SK-N-SH treated with all-trans-retinoic acid at 6 μM for 48 hours (cell line): ENCODE data around the gene WDR19.

Source experiments
- ATAC-seq: fragments of 200-7000 bp; cut with Tn5 transposase; 3 replicates; pipeline ENCODE4 v1.9.1; 2020; ENCODE audit warnings: mild to moderate bottlenecking, moderate library complexity
- ARNTL ChIP-seq: fragments of 450-650 bp; formaldehyde crosslinking; IDR thresholded peaks from 2 replicates; pipeline ENCODE4 v1.5.0; 2020; ENCODE audit warnings: low read depth, mild to moderate bottlenecking, moderate library complexity, borderline replicate concordance
- BACH2 ChIP-seq: fragments of 250-450 bp; sonication (Bioruptor Pico); IDR thresholded peaks from 2 replicates; pipeline ENCODE4 v1.9.0; 2021; ENCODE audit warnings: mild to moderate bottlenecking, borderline replicate concordance
- CSDC2 ChIP-seq: fragments of 250-450 bp; sonication (Bioruptor Pico); IDR thresholded peaks from 2 replicates; pipeline ENCODE4 v1.5.0; 2020; ENCODE audit warnings: mild to moderate bottlenecking, moderate library complexity
- ESRRG ChIP-seq: fragments of 250-450 bp; sonication (Bioruptor Pico); IDR thresholded peaks from 2 replicates; pipeline ENCODE4 v1.6.1; 2021; ENCODE audit warnings: mild to moderate bottlenecking
- GLIS3 ChIP-seq: fragments of 250-450 bp; sonication (Bioruptor Pico); IDR thresholded peaks from 2 replicates; pipeline ENCODE4 v1.5.0; 2020; ENCODE audit warnings: mild to moderate bottlenecking, moderate library complexity
- ISL1 ChIP-seq: fragments of 250-450 bp; sonication (Bioruptor Pico); IDR thresholded peaks from 2 replicates; pipeline ENCODE4 v2.1.2; 2022; ENCODE audit warnings: mild to moderate bottlenecking, moderate library complexity
- OSR1 ChIP-seq: fragments of 250-450 bp; sonication (Bioruptor Pico); IDR thresholded peaks from 2 replicates; pipeline ENCODE4 v1.8.0; 2022; ENCODE audit warnings: moderate library complexity, mild to moderate bottlenecking, inconsistent platforms
- PPARA ChIP-seq: fragments of 250-450 bp; sonication (Bioruptor Pico); IDR thresholded peaks from 2 replicates; pipeline ENCODE4 v1.5.0; 2020; ENCODE audit warnings: mild to moderate bottlenecking, borderline replicate concordance
- SNAI2 ChIP-seq: fragments of 250-450 bp; sonication (Bioruptor Pico); IDR thresholded peaks from 2 replicates; pipeline ENCODE4 v1.5.0; 2020; ENCODE audit warnings: mild to moderate bottlenecking, moderate library complexity
- TCF4 ChIP-seq: fragments of 250-450 bp; sonication (Bioruptor Pico); IDR thresholded peaks from 2 replicates; pipeline ENCODE4 v1.8.0; 2021; ENCODE audit warnings: mild to moderate bottlenecking, moderate library complexity, borderline replicate concordance
- TOX ChIP-seq: fragments of 250-450 bp; sonication (Bioruptor Pico); IDR thresholded peaks from 2 replicates; pipeline ENCODE4 v1.8.0; 2021; ENCODE audit warnings: mild to moderate bottlenecking, moderate library complexity, borderline replicate concordance
- TSHZ2 ChIP-seq: fragments of 250-450 bp; sonication (Bioruptor Pico); IDR thresholded peaks from 2 replicates; pipeline ENCODE4 v1.5.0; 2020; ENCODE audit warnings: mild to moderate bottlenecking, moderate library complexity
- ZFP3 ChIP-seq: fragments of 250-450 bp; sonication (Bioruptor Pico); IDR thresholded peaks from 2 replicates; pipeline ENCODE4 v1.5.0; 2020; ENCODE audit warnings: mild to moderate bottlenecking, moderate library complexity
- ZFP30 ChIP-seq: fragments of 450-650 bp; formaldehyde crosslinking; IDR thresholded peaks from 2 replicates; pipeline ENCODE4 v1.5.0; 2022; ENCODE audit warnings: mild to moderate bottlenecking, moderate library complexity
- ZNF8 ChIP-seq: fragments of 450-650 bp; formaldehyde crosslinking; IDR thresholded peaks from 2 replicates; pipeline ENCODE4 v1.5.0; 2020; ENCODE audit warnings: mild to moderate bottlenecking, moderate library complexity
- TF ChIP-seq, protein P1 (sequence below): fragments of 250-450 bp; sonication (Bioruptor Pico); IDR thresholded peaks from 2 replicates; pipeline ENCODE4 v1.5.1; 2021; ENCODE audit warnings: mild to moderate bottlenecking, moderate library complexity
- TF ChIP-seq, protein P2 (sequence below): fragments of 250-450 bp; sonication (Bioruptor Pico); IDR thresholded peaks from 2 replicates; pipeline ENCODE4 v1.5.1; 2020; ENCODE audit warnings: low read depth, mild to moderate bottlenecking, moderate library complexity

WDR19 gene

DNA sequence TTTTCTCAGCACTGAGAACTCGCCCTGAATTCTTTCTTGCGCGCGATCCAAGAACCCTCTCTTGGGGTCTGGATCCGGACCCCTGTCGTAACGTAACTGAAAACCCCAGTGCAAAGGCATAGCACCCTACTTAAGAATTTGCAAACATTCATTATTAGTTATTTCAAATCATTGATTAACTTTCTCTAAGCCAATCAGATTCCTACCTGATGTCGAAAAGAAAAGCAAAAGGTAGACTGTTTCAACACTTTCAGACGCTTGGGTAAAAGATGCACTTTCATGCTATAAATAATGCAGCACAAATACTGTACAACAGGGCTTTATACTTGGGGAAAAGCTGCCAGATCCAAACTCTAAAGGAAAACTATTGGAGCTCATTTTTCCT, 817 bp upstream of the WDR19 start (continued):
- no peak for TF ChIP-seq PPARA (CRISPR knock-in tag)
- TF ChIP-seq CSDC2 (CRISPR knock-in tag), result no peak
- no peak for TF ChIP-seq TSHZ2
- TF ChIP-seq GLIS3 (CRISPR knock-in tag), result no peak
- TF ChIP-seq BACH2 (CRISPR knock-in tag), result no peak
- TF ChIP-seq, all 23 proteins: peak for 0

- no peak for ATAC-seq
- TF ChIP-seq CSDC2 (CRISPR knock-in tag), result no peak
- no peak for TF ChIP-seq ZFP3 (CRISPR knock-in tag)
- TF ChIP-seq ARNTL (CRISPR knock-in tag), result no peak
Measured at GRCh38 chr4:39201963-39202362, 19.6 kb downstream of the WDR19 start.

DNA sequence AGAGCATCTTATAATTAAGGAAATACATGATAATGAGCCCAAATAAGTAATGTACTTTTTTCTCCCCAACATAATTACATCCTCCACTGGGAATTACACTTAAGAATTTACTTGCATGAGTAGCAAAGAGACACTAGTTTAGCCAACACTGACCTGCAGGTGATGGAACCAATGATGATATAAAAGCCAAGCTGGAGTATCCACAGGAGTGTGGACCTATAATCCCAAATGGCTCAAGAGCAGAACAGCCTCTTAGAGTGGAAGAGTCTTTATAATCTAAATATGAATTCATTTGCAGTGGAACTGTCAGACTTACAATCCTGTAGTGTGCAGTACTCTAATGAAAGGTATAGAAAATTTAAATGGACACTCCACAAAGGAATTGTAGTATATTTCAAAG, 22.2 kb downstream of the WDR19 start:
- TF ChIP-seq, protein P1, sequence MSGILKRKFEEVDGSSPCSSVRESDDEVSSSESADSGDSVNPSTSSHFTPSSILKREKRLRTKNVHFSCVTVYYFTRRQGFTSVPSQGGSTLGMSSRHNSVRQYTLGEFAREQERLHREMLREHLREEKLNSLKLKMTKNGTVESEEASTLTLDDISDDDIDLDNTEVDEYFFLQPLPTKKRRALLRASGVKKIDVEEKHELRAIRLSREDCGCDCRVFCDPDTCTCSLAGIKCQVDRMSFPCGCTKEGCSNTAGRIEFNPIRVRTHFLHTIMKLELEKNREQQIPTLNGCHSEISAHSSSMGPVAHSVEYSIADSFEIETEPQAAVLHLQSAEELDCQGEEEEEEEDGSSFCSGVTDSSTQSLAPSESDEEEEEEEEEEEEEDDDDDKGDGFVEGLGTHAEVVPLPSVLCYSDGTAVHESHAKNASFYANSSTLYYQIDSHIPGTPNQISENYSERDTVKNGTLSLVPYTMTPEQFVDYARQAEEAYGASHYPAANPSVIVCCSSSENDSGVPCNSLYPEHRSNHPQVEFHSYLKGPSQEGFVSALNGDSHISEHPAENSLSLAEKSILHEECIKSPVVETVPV (CRISPR knock-in tag), result no peak
- TF ChIP-seq ZFP3 (CRISPR knock-in tag), result no peak
- no peak for TF ChIP-seq TOX
- no peak for TF ChIP-seq ISL1 (CRISPR knock-in tag)
- TF ChIP-seq SNAI2 (CRISPR knock-in tag), result no peak
- no peak for TF ChIP-seq OSR1 (CRISPR knock-in tag)
- no peak for TF ChIP-seq ZFP30 (CRISPR knock-in tag)
- TF ChIP-seq, protein P2, sequence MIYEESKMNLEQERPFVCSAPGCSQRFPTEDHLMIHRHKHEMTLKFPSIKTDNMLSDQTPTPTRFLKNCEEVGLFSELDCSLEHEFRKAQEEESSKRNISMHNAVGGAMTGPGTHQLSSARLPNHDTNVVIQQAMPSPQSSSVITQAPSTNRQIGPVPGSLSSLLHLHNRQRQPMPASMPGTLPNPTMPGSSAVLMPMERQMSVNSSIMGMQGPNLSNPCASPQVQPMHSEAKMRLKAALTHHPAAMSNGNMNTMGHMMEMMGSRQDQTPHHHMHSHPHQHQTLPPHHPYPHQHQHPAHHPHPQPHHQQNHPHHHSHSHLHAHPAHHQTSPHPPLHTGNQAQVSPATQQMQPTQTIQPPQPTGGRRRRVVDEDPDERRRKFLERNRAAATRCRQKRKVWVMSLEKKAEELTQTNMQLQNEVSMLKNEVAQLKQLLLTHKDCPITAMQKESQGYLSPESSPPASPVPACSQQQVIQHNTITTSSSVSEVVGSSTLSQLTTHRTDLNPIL (CRISPR knock-in tag), result no peak
- no peak for TF ChIP-seq CSDC2 (CRISPR knock-in tag)
- no peak for TF ChIP-seq ESRRG (CRISPR knock-in tag)
- ATAC-seq, result no peak

DNA sequence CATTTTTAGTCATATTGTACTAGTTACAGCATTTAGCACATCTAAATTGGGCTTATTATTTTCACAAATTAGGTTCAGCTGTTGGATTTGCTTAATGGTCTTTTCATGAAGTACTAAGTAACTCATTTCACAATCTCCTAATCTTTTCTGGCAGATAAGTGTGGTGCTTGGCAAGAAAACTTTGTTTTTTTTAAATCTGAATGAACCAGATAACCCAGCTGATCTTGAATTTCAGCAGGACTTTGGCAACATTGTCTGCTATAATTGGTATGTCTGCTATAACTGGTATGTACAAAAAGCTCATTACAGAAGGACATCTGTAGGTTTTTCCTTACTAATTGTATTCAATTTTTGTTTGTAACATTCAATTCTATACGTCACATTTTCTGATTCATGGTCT, 22.7 kb downstream of the WDR19 start:
- ATAC-seq, result no peak
- TF ChIP-seq ISL1 (CRISPR knock-in tag) (peak; percentile 85), ESRRG (CRISPR knock-in tag) (no peak), CSDC2 (CRISPR knock-in tag) (no peak), ZNF8 (CRISPR knock-in tag) (peak; percentile 33; the same call in 1 of the 2 replicates), TSHZ2 (peak; percentile 71), TCF4 (CRISPR knock-in tag) (peak; percentile 94)
- TF ChIP-seq, protein P2 (CRISPR knock-in tag), result peak; percentile 50; the same call in 1 of the 2 replicates
- TF ChIP-seq, protein P1 (CRISPR knock-in tag), result peak; percentile 88
